Spinal cord (tissue), 10 donors: ENCODE results near the gene SLC26A2. TPM values are rescaled to one million over a fixed set of nuclear protein-coding genes. Genes with fewer than 3 reads are reported as not detected.
A peak's percentile ranks its signal among the peaks of the same experiment; 100 is the strongest.

ENCODE experiments used
- DNase-seq, 6 donors: peaks; one replicate each; pipeline versions ENCODE4 v3.0.0 to v3.0.0-alpha.2; 2013 to 2015; ENCODE audit warnings: low spot score in 6 of 6, low read depth in 4 of 6
- H3K27ac ChIP-seq: one replicate; pipeline ENCODE4 v1.5.1; 2013; ENCODE audit warnings: low read depth, low read length, control low read depth
- H3K27me3 ChIP-seq: one replicate; pipeline ENCODE4 v1.6.1; 2013; ENCODE audit warnings: low read length; ENCODE audit not compliant: control insufficient read depth, insufficient read depth
- H3K36me3 ChIP-seq: one replicate; pipeline ENCODE4 v1.6.1; 2013; ENCODE audit warnings: low read length; ENCODE audit not compliant: control insufficient read depth, insufficient read depth
- H3K4me1 ChIP-seq: one replicate; pipeline ENCODE4 v1.6.1; 2013; ENCODE audit warnings: low read length; ENCODE audit not compliant: control insufficient read depth, insufficient read depth
- H3K4me3 ChIP-seq: one replicate; pipeline ENCODE4 v1.5.1; 2013; ENCODE audit warnings: low read depth, low read length, control low read depth
- H3K9me3 ChIP-seq: one replicate; pipeline ENCODE4 v1.6.1; 2013; ENCODE audit warnings: low read length; ENCODE audit not compliant: control insufficient read depth, insufficient read depth
- WGBS: methylation state at CpG from one replicate; pipeline ENCODE4 v1.1.5; 2013; ENCODE audit warnings: missing lambda C conversion rate; ENCODE audit not compliant: insufficient coverage; 5-methylcytosine and 5-hydroxymethylcytosine counted together
- polyA plus RNA-seq, 2 donors: library from polyadenylated mRNA; unstranded; fragments of 120-200 nt; gene quantifications; one replicate each; pipeline ENCODE4 v1.2.1, GENCODE V29; 2013; ENCODE audit not compliant: insufficient read length in 2 of 2
- total RNA-seq, 2 donors: library from RNA; depleted of rRNA in 1 of 2; stranded (reverse); fragments of 120-200 nt in 1 of 2; fragments of >200 nt in 1 of 2; gene quantifications; one replicate each; pipeline versions ENCODE4 v1.2.3 to v1.2.4, GENCODE V29; 2013 to 2014
- donor health status: healthy.

Gene SLC26A2
- total and polyA plus RNA-seq, 4 donors, result 9.3 to 173 (median 51.8) TPM

DNA sequence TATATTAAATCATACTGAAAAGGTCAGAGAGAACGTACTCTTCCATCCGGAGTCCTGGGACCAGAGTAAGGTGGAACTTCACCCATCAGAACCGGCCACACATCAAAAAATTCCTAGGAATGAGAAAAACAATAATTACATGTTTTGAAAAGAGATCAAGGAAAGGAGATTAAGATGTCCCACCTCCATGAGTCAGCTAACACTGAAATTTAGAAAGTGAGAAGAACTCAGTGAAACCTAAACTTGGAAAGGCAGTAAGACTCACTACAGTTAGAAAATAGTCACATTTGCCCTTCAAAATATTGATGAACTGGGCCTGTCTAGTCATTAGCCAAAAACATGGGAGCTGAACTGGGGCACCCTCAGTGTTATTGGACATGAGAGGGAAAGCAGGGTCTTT is 39.0 kb upstream of the SLC26A2 start:
- H3K4me1 ChIP-seq, result no peaks in the 10 kb centered on the region
- no CpG with 5 or more reads among the region's 3 CpGs for WGBS
- H3K4me3 ChIP-seq, result no peak overlapping the region

DNA sequence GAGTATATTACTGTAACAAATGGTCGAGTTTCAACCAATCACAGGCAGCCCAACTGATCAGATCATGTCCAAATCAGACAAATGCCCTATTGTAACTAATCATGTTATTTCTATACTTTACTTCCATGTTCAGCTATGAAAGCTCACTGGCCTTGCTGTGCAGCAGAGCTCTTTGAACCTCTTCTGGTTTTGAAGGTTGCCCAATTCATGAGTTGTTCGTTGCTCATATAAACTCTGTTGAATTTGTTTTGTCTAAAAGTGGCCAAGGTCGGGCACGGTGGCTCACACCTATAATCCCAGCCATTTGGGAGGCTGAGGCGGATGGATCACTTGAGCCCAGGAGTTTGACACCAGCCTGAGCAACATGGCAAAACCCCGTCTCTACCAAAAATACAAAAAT is 37.6 kb upstream of the SLC26A2 start:
- no peaks in the 10 kb centered on the region for H3K4me1 ChIP-seq
- no peak overlapping the region for H3K4me3 ChIP-seq
- WGBS, result 92% methylated on average over 4 of the region's 6 CpGs
- H3K9me3 ChIP-seq, result no peaks in the 10 kb centered on the region
- no peak overlapping the region for H3K27ac ChIP-seq
- no peak for DNase-seq
- H3K27me3 ChIP-seq, result no peaks in the 10 kb centered on the region
- no peaks in the 10 kb centered on the region for H3K36me3 ChIP-seq

More for the DNA sequence above, 39.0 kb upstream of the SLC26A2 start:
- Histone ChIP-seq H3K27ac (no peak overlapping the region), H3K36me3 (no peaks in the 10 kb centered on the region), H3K27me3 (no peaks in the 10 kb centered on the region), H3K9me3 (no peaks in the 10 kb centered on the region)
- no peak for DNase-seq

- Histone ChIP-seq H3K4me3 (no peak overlapping the region), H3K9me3 (no peaks in the 10 kb centered on the region), H3K27ac (no peak overlapping the region), H3K27me3 (no peaks in the 10 kb centered on the region), H3K4me1 (no peaks in the 10 kb centered on the region), H3K36me3 (no peaks in the 10 kb centered on the region)
- DNase-seq, result no peak
- WGBS, result 91% methylated on average over 3 of the region's 5 CpGs
These were observed 36.1 kb upstream of the SLC26A2 start for GRCh38 chr5:149924486-149924885.

- no peak overlapping the region for H3K27ac ChIP-seq
These were observed 30.4 kb upstream of the SLC26A2 start for GRCh38 chr5:149930043-149930748.

GRCh38 chr5:149930749-149931574 is 29.6 kb upstream of the SLC26A2 start:
- Histone ChIP-seq H3K4me1 (no peaks in the 10 kb centered on the region), H3K4me3 (no peak overlapping the region), H3K9me3 (no peaks in the 10 kb centered on the region), H3K36me3 (no peaks in the 10 kb centered on the region), H3K27ac (no peak overlapping the region), H3K27me3 (no peaks in the 10 kb centered on the region)
- DNase-seq, result no peak
- WGBS, result no CpG with 5 or more reads among the region's 7 CpGs

More at GRCh38 chr5:149930043-149930748, 30.4 kb upstream of the SLC26A2 start:
- DNase-seq, result peak in 1 of 6 donors; percentile 44
- H3K9me3 ChIP-seq, result no peaks in the 10 kb centered on the region
- 80% methylated on average over 5 of the region's 6 CpGs for WGBS
- no peaks in the 10 kb centered on the region for H3K4me1 ChIP-seq
- no peak overlapping the region for H3K4me3 ChIP-seq
- no peaks in the 10 kb centered on the region for H3K36me3 ChIP-seq
- H3K27me3 ChIP-seq, result no peaks in the 10 kb centered on the region

GRCh38 chr5:149931992-149932436 is 28.5 kb upstream of the SLC26A2 start:
- Histone ChIP-seq H3K27me3 (no peaks in the 10 kb centered on the region), H3K4me3 (no peak overlapping the region), H3K9me3 (no peaks in the 10 kb centered on the region), H3K36me3 (no peaks in the 10 kb centered on the region), H3K4me1 (no peaks in the 10 kb centered on the region), H3K27ac (no peak overlapping the region)
- WGBS, result 60% methylated on average over 6 of the region's 14 CpGs
- no peak for DNase-seq

DNA sequence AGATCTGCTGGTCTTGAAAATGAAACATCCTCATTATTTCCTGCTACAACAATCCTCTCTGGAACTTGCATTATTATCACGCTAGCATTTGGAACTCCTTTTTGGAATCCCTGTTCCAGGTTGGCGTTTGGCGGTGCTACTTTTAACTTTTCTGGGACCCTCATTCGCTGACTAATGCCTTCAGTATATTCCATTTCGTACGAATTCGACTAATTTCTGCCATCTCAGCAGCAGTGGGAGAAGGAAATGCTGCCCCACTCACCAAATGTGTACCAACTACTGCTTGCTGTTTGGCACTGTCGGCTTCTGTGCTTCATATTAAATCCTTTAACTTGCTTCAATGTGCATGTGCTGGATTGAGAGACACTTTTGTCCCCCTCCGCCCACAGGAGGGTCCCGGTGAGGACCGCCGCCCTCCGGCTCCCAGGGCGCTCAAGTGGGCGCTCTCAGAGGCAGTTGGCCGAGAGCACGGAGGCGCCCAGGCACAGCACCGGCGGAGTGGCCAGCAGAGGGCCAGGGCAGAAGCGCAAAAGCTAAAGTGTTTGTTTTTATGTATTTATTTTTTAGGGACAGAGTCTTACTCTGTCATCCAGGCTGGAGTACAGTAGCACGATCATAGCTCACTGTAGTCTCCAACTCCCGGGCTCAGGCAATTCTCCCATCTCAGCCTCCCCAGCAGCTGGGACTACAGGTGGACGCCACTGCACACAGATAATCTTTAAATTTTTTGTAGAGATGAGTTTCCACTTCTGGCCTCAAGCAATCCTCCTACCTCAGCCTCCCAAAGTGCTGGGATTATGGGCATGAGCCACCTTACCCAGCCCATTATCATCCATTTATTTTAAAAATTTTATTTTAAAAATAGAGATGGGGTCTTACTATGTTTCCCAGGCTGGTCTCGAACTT is 27.9 kb upstream of the SLC26A2 start:
- Histone ChIP-seq H3K27ac (no peak overlapping the region), H3K27me3 (no peaks in the 10 kb centered on the region), H3K4me3 (no peak overlapping the region), H3K36me3 (no peaks in the 10 kb centered on the region), H3K4me1 (no peaks in the 10 kb centered on the region), H3K9me3 (no peaks in the 10 kb centered on the region)
- no peak for DNase-seq
- 67% methylated on average over 19 of the region's 25 CpGs for WGBS

DNA sequence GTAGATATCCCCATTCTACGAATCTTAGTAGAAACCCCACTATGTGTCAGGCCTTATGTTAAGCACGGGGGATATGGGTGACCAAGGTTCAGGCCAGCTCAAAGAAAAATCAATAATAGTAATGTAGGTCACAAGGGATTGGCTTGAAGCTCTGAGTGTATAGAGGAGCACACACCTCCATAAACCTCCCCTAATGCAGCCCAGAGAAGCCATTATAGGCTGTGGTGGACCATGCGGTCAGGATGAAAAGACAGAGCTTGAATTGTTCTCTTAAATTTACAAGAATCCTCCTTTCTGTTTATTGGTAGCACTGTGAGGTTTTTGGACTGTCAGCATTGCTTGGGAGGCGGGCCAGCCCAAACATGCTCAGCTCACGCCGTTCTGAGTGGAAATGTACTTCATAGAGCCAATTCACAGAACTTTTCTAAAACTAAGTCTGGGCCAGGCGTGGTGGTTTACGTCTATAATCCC is 25.1 kb upstream of the SLC26A2 start:
- no peaks in the 10 kb centered on the region for H3K36me3 ChIP-seq
- 100% methylated on average over 1 of the region's 8 CpGs for WGBS
- no peak overlapping the region for H3K27ac ChIP-seq
- H3K9me3 ChIP-seq, result no peaks in the 10 kb centered on the region
- peak in 1 of 6 donors; percentile 41 for DNase-seq
- no peak overlapping the region for H3K4me3 ChIP-seq
- H3K27me3 ChIP-seq, result no peaks in the 10 kb centered on the region
- no peaks in the 10 kb centered on the region for H3K4me1 ChIP-seq

DNA sequence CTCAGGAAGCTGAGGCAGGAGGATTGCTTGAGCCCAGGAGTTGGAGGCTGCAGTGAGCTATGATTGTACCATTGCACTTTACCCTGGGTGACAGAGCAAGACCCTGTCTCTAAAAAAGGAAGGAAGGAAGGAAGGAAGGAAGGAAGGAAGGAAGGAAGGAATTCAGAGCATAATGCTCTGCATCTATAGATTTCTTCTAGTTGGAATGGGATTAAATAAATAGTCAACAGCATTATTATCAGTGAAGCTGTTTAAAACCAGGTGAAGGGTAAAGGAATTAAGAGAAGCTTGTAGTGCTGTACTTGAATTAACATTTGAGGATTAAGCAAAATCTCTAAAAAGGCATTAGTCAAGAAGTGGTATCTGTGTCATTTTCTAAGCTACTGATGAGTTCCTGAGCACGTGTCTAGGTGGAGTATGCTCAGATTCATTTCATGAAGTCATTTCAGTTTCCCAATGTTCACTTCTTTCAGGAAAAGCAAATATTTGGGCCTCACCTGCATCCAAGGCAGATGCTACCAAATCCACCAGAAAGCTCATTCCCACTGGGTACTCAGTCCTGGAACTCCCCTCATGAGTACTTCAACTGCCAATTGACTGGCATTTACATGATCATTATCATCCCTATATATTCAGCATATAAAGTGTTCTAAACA is 24.4 kb upstream of the SLC26A2 start:
- peaks cover 5% of the 10 kb centered on the region for H3K4me1 ChIP-seq
- no peak overlapping the region for H3K27ac ChIP-seq
- no peak for DNase-seq
- H3K36me3 ChIP-seq, result no peaks in the 10 kb centered on the region
- H3K27me3 ChIP-seq, result no peaks in the 10 kb centered on the region
- no peaks in the 10 kb centered on the region for H3K9me3 ChIP-seq
- WGBS, result 82% methylated on average over 1 of the region's 1 CpG
- H3K4me3 ChIP-seq, result no peak overlapping the region
